Measurements from ENCODE around the gene FAM9B.

DNA sequence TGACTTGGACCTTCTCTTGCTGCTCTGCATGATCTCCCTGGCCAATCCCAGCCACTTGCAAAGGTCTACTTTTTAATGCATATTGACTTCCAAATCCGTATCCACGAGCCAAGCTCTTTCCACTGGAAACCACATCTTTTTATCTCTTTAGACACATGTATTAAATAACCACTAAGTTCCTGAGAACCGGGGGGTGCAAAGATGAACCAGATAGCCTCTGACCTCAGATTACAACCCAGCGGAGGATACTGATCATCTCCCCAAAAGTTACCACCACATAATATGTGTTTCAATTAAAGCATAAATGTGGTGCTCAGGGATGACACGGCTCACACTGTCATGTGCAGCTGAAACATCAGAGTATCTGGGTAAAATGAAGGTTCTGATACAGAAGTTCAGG, 40.4 kb upstream of the FAM9B start:
- TF ChIP-seq CTCF (IDR thresholded peaks at IDR 0.05) (no peak), POLR2A (IDR thresholded peaks at IDR 0.05) (no peak)

Data from right lobe of liver (tissue), 4 donors.